ENCODE results near the gene LYZL1.

- TF ChIP-seq SIN3A (IDR thresholded peaks at IDR 0.05; ENCODE audit: borderline replicate concordance in 2 of 2, control insufficient read depth in 1 of 2, low read depth in 2 of 2, low read length in 2 of 2) (no peak), MAFF (IDR thresholded peaks at IDR 0.05; ENCODE audit: low read length) (no peak), POLR2A (conservative IDR thresholded peaks at IDR 0.05) (no peak), NCOA1 (IDR thresholded peaks at IDR 0.05; ENCODE audit: low read depth) (no peak), CREM (IDR thresholded peaks at IDR 0.05; ENCODE audit: low read depth) (no peak)
Observed at GRCh38 chr10:29297678-29298077, 8.8 kb downstream of the LYZL1 start.
